ENCODE measurements around the gene TBX10. TPM values are rescaled to one million over a fixed set of nuclear protein-coding genes. Genes with fewer than 3 reads are reported as not detected.

Gene TBX10
- total RNA-seq, 2 experiments from 2014 or later: not detected

GRCh38 chr11:67635231-67635521 lies 4.4 kb downstream of the TBX10 start:
- H3K4me3 Mint-ChIP-seq: no peak overlapping the region
- no peaks in the 10 kb centered on the region for H3K9me3 Mint-ChIP-seq
- no peaks in the 10 kb centered on the region for H3K36me3 Mint-ChIP-seq
- peaks cover 17% of the 10 kb centered on the region for H3K4me1 Mint-ChIP-seq
- H3K27ac Mint-ChIP-seq: no peak overlapping the region
- ATAC-seq (ENCODE audit: low read depth): no peak
- no peak for DNase-seq
- peaks cover 6% of the 10 kb centered on the region for H3K27me3 Mint-ChIP-seq
- POLR2A ChIA-PET: interaction anchor here (0.5 kb wide), 1 partner anchor 16 kb away, joined by 6 read pairs; no protein-coding TSS in a partner anchor

- POLR2A ChIA-PET: interaction anchor here (0.5 kb wide), 1 partner anchor 17 kb away, joined by 6 read pairs; no protein-coding TSS in a partner anchor
- peaks cover 17% of the 10 kb centered on the region for H3K4me1 Mint-ChIP-seq
- ATAC-seq (ENCODE audit: low read depth) (no peak), DNase-seq (no peak)
- no peaks in the 10 kb centered on the region for H3K36me3 Mint-ChIP-seq
- H3K4me3 Mint-ChIP-seq: no peak overlapping the region
- H3K27me3 Mint-ChIP-seq: peaks cover 4% of the 10 kb centered on the region
- no peak overlapping the region for H3K27ac Mint-ChIP-seq
- H3K9me3 Mint-ChIP-seq: no peaks in the 10 kb centered on the region
Observed at GRCh38 chr11:67634366-67635230, 5.0 kb downstream of the TBX10 start.

- POLR2A ChIA-PET: no interaction called here
- Mint-ChIP-seq H3K4me1 (peaks cover 17% of the 10 kb centered on the region), H3K9me3 (no peaks in the 10 kb centered on the region), H3K27me3 (peaks cover 4% of the 10 kb centered on the region), H3K4me3 (no peak overlapping the region), H3K36me3 (no peaks in the 10 kb centered on the region), H3K27ac (no peak overlapping the region)
- no peak for DNase-seq
- no peak for ATAC-seq (ENCODE audit: low read depth)
Observed at GRCh38 chr11:67633758-67634365, 5.7 kb downstream of the TBX10 start.

GRCh38 chr11:67632982-67633755 lies 6.4 kb downstream of the TBX10 start:
- DNase-seq (no peak), ATAC-seq (ENCODE audit: low read depth) (no peak)
- Mint-ChIP-seq H3K4me3 (no peak overlapping the region), H3K27ac (no peak overlapping the region), H3K4me1 (peaks cover 17% of the 10 kb centered on the region), H3K36me3 (no peaks in the 10 kb centered on the region), H3K27me3 (peaks cover 2% of the 10 kb centered on the region), H3K9me3 (no peaks in the 10 kb centered on the region)
- POLR2A ChIA-PET: interaction anchor here (1.1 kb wide), 1 partner anchor 16 kb away, joined by 3 read pairs; no protein-coding TSS in a partner anchor

GRCh38 chr11:67632175-67632981 lies 7.2 kb downstream of the TBX10 start:
- no peak overlapping the region for H3K4me3 Mint-ChIP-seq
- peak overlapping the region; percentile 47 for H3K27ac Mint-ChIP-seq
- peaks cover 2% of the 10 kb centered on the region for H3K27me3 Mint-ChIP-seq
- no peak for ATAC-seq (ENCODE audit: low read depth)
- H3K36me3 Mint-ChIP-seq: no peaks in the 10 kb centered on the region
- POLR2A ChIA-PET: interaction anchor here (1.1 to 4.3 kb wide), 2 partner anchors 13 to 16 kb away, joined by 3 to 28 read pairs; no protein-coding TSS in a partner anchor
- peaks cover 16% of the 10 kb centered on the region for H3K4me1 Mint-ChIP-seq
- no peak for DNase-seq
- H3K9me3 Mint-ChIP-seq: no peaks in the 10 kb centered on the region

GRCh38 chr11:67631853-67632174 lies 7.7 kb downstream of the TBX10 start:
- peak overlapping the region; percentile 47 for H3K27ac Mint-ChIP-seq
- DNase-seq (no peak), ATAC-seq (ENCODE audit: low read depth) (no peak)
- H3K27me3 Mint-ChIP-seq: peaks cover 2% of the 10 kb centered on the region
- H3K9me3 Mint-ChIP-seq: no peaks in the 10 kb centered on the region
- peaks cover 11% of the 10 kb centered on the region for H3K4me1 Mint-ChIP-seq
- POLR2A ChIA-PET: interaction anchor here (3.0 to 4.3 kb wide), 2 partner anchors 13 to 18 kb away, joined by 28 to 44 read pairs; partner anchors contain the start of gene ACY3
- no peaks in the 10 kb centered on the region for H3K36me3 Mint-ChIP-seq
- peak overlapping the region; percentile 49 for H3K4me3 Mint-ChIP-seq

GRCh38 chr11:67631411-67631810 lies 8.2 kb downstream of the TBX10 start:
- Mint-ChIP-seq H3K27ac (no peak overlapping the region), H3K4me3 (no peak overlapping the region), H3K27me3 (peaks cover 2% of the 10 kb centered on the region), H3K36me3 (no peaks in the 10 kb centered on the region), H3K4me1 (peaks cover 11% of the 10 kb centered on the region), H3K9me3 (no peaks in the 10 kb centered on the region)
- ATAC-seq (ENCODE audit: low read depth) (no peak), DNase-seq (peak; percentile 37)
- POLR2A ChIA-PET: interaction anchor here (3.0 to 4.3 kb wide), 2 partner anchors 14 to 19 kb away, joined by 28 to 44 read pairs; partner anchors contain the start of gene ACY3

GRCh38 chr11:67630943-67631331 lies 8.6 kb downstream of the TBX10 start:
- Mint-ChIP-seq H3K4me1 (peaks cover 11% of the 10 kb centered on the region), H3K9me3 (no peaks in the 10 kb centered on the region)
- POLR2A ChIA-PET: interaction anchor here (1.1 to 4.3 kb wide), 3 partner anchors 14 to 229 kb away, joined by 3 to 44 read pairs (median 28); partner anchors contain the start of genes ACY3 and PPP1CA

GRCh38 chr11:67630228-67630942 lies 9.2 kb downstream of the TBX10 start:
- peaks cover 13% of the 10 kb centered on the region for H3K4me1 Mint-ChIP-seq
- H3K27ac Mint-ChIP-seq: peak overlapping the region; percentile 91
- ATAC-seq (ENCODE audit: low read depth) (peak; percentile 62), DNase-seq (peak; percentile 98)
- POLR2A ChIA-PET: interaction anchor here (0.6 to 4.3 kb wide), 9 partner anchors 8 to 229 kb away, joined by 3 to 44 read pairs (median 5); partner anchors contain the start of genes ACY3 and PPP1CA
- peaks cover 2% of the 10 kb centered on the region for H3K27me3 Mint-ChIP-seq
- no peaks in the 10 kb centered on the region for H3K9me3 Mint-ChIP-seq
- no peaks in the 10 kb centered on the region for H3K36me3 Mint-ChIP-seq
- H3K4me3 Mint-ChIP-seq: peak overlapping the region; percentile 93

More at GRCh38 chr11:67630943-67631331, 8.6 kb downstream of the TBX10 start:
- ATAC-seq (ENCODE audit: low read depth): no peak
- no peaks in the 10 kb centered on the region for H3K36me3 Mint-ChIP-seq
- peaks cover 2% of the 10 kb centered on the region for H3K27me3 Mint-ChIP-seq
- peak overlapping the region; percentile 89 for H3K27ac Mint-ChIP-seq
- no peak for DNase-seq
- peak overlapping the region; percentile 93 for H3K4me3 Mint-ChIP-seq

- Mint-ChIP-seq H3K4me1 (peaks cover 16% of the 10 kb centered on the region), H3K9me3 (no peaks in the 10 kb centered on the region)
- POLR2A ChIA-PET: interaction anchor here (0.5 to 4.3 kb wide), 14 partner anchors 9 to 360 kb away, joined by 3 to 44 read pairs (median 4); partner anchors contain the start of genes ACY3 and PPP1CA
Observed at GRCh38 chr11:67629386-67630227, 10.0 kb downstream of the TBX10 start, which contains the start of gene NUDT8. TSS of gene NUDT8 (minus strand) at chr11:67629937. CDS start at chr11:67629911, 26 bp downstream.

GRCh38 chr11:67628710-67629385 lies 10.7 kb downstream of the TBX10 start:
- Mint-ChIP-seq H3K9me3 (no peaks in the 10 kb centered on the region), H3K36me3 (no peaks in the 10 kb centered on the region), H3K4me3 (peak overlapping the region; percentile 84), H3K27me3 (peaks cover 2% of the 10 kb centered on the region), H3K4me1 (peaks cover 16% of the 10 kb centered on the region), H3K27ac (peak overlapping the region; percentile 75)
- DNase-seq (no peak), ATAC-seq (ENCODE audit: low read depth) (no peak)
- POLR2A ChIA-PET: interaction anchor here (0.5 to 4.3 kb wide), 11 partner anchors 10 to 360 kb away, joined by 3 to 44 read pairs (median 5); partner anchors contain the start of gene ACY3

More at GRCh38 chr11:67629386-67630227, 10.0 kb downstream of the TBX10 start, which contains the start of gene NUDT8:
- peak within 1 kb of the TSS; percentile 93 for H3K4me3 Mint-ChIP-seq
- peak within 1 kb of the TSS; percentile 91 for H3K27ac Mint-ChIP-seq
- ATAC-seq (ENCODE audit: low read depth) (peak; percentile 65), DNase-seq (peak; percentile 95)
- no peaks in the 10 kb centered on the region for H3K36me3 Mint-ChIP-seq
- H3K27me3 Mint-ChIP-seq: peaks cover 2% of the 10 kb centered on the region
